OCI-LY7 (cell line): ENCODE measurements around the gene RAB11FIP5. TPM values are rescaled to one million over a fixed set of nuclear protein-coding genes. Genes with fewer than 3 reads are reported as not detected.

Source experiments
- BruUV-seq: library from RNA; stranded (reverse); fragments of 400-500 nt; replicated peaks from 2 replicates; lab custom pipeline; 2021; lab: Mats Ljungman, UMichigan
- CTCF ChIA-PET: fragments of 300-600 bp; sonication (Branson Sonifier 250); formaldehyde crosslinking; loops from one replicate; lab custom pipeline; 2022; ENCODE audit warnings: antibody characterized with exemption; ENCODE audit not compliant: unreplicated experiment; lab: Charles Lee
- POLR2A ChIA-PET: fragments of 300-600 bp; sonication (Branson Sonifier 250); formaldehyde crosslinking; loops from one replicate; lab custom pipeline; 2022; ENCODE audit warnings: antibody characterized with exemption; lab: Charles Lee
- DNase-seq: peaks from one replicate; pipeline ENCODE4 v3.0.0-alpha.2; 2015; ENCODE audit warnings: low spot score
- H2AFZ ChIP-seq: fragments of 200-600 bp; sonication (generic), shearing (Covaris generic); 2 replicates; pipeline ENCODE4 v1.6.1; 2014; ENCODE audit warnings: mild to moderate bottlenecking, antibody characterized with exemption, low read length, moderate library complexity
- H3K27ac ChIP-seq: fragments of 200-600 bp; sonication (generic); 2 replicates; pipeline ENCODE4 v1.5.1; 2014; ENCODE audit warnings: mixed run types, low read depth, mild to moderate bottlenecking, moderate library complexity, low read length, inconsistent platforms; ENCODE audit not compliant: poor library complexity, severe bottlenecking
- H3K36me3 ChIP-seq: fragments of 200-600 bp; sonication (generic); 2 replicates; pipeline ENCODE4 v1.6.1; 2014; ENCODE audit warnings: mild to moderate bottlenecking, antibody characterized with exemption, low read length, moderate library complexity, mixed read lengths; ENCODE audit not compliant: insufficient read depth
- H3K4me1 ChIP-seq: fragments of 200-600 bp; sonication (generic); 2 replicates; pipeline ENCODE4 v1.5.1; 2014; ENCODE audit warnings: mild to moderate bottlenecking, low read length; ENCODE audit not compliant: insufficient read depth, poor library complexity, severe bottlenecking
- H3K4me2 ChIP-seq: fragments of 200-600 bp; sonication (generic); 2 replicates; pipeline ENCODE4 v1.6.1; 2014; ENCODE audit warnings: mild to moderate bottlenecking, low read length
- H3K4me3 ChIP-seq: fragments of 200-600 bp; sonication (generic); 2 replicates; pipeline ENCODE4 v1.5.1; 2014; ENCODE audit warnings: mild to moderate bottlenecking, low read depth, low read length; ENCODE audit not compliant: poor library complexity, severe bottlenecking
- H3K79me2 ChIP-seq: fragments of 200-600 bp; sonication (generic); 2 replicates; pipeline ENCODE4 v1.6.1; 2016; ENCODE audit warnings: low read depth, mild to moderate bottlenecking, low read length, moderate library complexity, mixed read lengths; ENCODE audit not compliant: insufficient read depth
- H3K9me2 ChIP-seq: fragments of 200-600 bp; sonication (generic); 2 replicates; pipeline ENCODE4 v1.6.1; 2016; ENCODE audit warnings: mild to moderate bottlenecking, low read length, mixed read lengths; ENCODE audit not compliant: insufficient read depth
- H3K9me3 ChIP-seq: fragments of 200-600 bp; sonication (generic); 2 replicates; pipeline ENCODE4 v1.6.1; 2014; ENCODE audit warnings: mild to moderate bottlenecking, mixed run types, low read length, mixed read lengths
- H4K20me1 ChIP-seq: fragments of 200-600 bp; sonication (generic); 2 replicates; pipeline ENCODE4 v1.6.1; 2014; ENCODE audit warnings: mild to moderate bottlenecking, antibody characterized with exemption, low read length, moderate library complexity, mixed read lengths; ENCODE audit not compliant: insufficient read depth
- EZH2phosphoT487 ChIP-seq: fragments of 200-600 bp; sonication (generic); IDR thresholded peaks from 2 replicates; pipeline ENCODE4 v1.6.1; 2018; ENCODE audit warnings: low read depth, borderline replicate concordance, mild to moderate bottlenecking, mixed run types, antibody characterized with exemption, low read length, moderate library complexity, mixed read lengths
- intact Hi-C: fragments of 100-400 bp; cut with micrococcal nuclease; formaldehyde crosslinking; loops from one replicate; pipeline ENCODE4 v1.10.0; 2022; ENCODE audit not compliant: unreplicated experiment
- total RNA-seq, 2 experiments: library from RNA; depleted of rRNA in 1 of 2; stranded (reverse); fragments of >200 nt in 1 of 2; shearing (Covaris generic) in 1 of 2; gene quantifications; 2 replicates each; pipeline ENCODE4 v1.2.3, GENCODE V29; 2014 to 2022
- TF ChIP-seq, protein P1 (sequence below): fragments of 200-600 bp; sonication (generic); conservative IDR thresholded peaks from 2 replicates; pipeline ENCODE4 v1.5.1; 2014; ENCODE audit warnings: mild to moderate bottlenecking, antibody characterized with exemption, low read length, moderate library complexity, mixed read lengths

RAB11FIP5 gene
- total RNA-seq, 2 experiments from 2014 or later: 0.13 TPM; not detected in 1

DNA sequence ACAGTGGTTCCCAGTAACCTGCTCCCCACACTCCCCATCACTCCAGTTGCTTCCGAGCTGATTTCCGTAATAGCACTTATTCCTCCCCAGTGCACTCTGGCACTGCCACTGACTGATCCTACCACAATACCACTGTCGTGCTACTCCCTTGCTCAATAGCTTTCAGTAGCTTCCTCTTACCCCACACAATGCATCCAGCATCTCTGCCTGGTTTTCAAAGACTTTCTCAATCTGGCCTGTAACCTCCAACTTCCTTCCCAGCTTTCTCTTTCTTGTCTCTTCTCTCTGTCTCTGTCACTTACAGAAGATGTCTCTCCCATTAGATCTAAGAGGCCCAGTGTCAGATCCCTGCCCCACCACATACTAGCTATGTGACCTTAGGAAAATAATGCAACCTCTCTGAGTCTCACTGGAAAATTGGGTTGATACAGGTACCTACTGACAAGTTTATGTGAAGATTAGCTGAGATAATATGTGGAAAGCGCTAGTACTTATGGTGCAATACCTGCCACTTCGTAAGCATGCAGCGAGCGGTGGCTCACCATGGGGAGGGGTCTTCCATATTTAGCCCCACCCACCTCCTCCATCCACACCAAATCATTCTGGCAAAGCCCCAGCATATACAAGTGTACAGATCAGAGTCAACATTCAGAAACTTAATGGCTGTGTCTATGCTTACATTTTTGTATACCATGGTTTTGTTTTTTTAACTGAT lies 77.9 kb downstream of the RAB11FIP5 start:
- BruUV-seq: no TSS peak
- Histone ChIP-seq H3K27ac (no peak overlapping the region), H3K36me3 (no peaks in the 10 kb centered on the region), H3K9me3 (no peaks in the 10 kb centered on the region), H3K79me2 (no peaks in the 10 kb centered on the region), H3K4me3 (no peak overlapping the region), H2AFZ (no peak overlapping the region), H4K20me1 (no peaks in the 10 kb centered on the region), H3K4me1 (no peaks in the 10 kb centered on the region), H3K9me2 (no peaks in the 10 kb centered on the region), H3K4me2 (no peak overlapping the region)
- TF ChIP-seq EZH2phosphoT487: no peak
- TF ChIP-seq, protein P1, sequence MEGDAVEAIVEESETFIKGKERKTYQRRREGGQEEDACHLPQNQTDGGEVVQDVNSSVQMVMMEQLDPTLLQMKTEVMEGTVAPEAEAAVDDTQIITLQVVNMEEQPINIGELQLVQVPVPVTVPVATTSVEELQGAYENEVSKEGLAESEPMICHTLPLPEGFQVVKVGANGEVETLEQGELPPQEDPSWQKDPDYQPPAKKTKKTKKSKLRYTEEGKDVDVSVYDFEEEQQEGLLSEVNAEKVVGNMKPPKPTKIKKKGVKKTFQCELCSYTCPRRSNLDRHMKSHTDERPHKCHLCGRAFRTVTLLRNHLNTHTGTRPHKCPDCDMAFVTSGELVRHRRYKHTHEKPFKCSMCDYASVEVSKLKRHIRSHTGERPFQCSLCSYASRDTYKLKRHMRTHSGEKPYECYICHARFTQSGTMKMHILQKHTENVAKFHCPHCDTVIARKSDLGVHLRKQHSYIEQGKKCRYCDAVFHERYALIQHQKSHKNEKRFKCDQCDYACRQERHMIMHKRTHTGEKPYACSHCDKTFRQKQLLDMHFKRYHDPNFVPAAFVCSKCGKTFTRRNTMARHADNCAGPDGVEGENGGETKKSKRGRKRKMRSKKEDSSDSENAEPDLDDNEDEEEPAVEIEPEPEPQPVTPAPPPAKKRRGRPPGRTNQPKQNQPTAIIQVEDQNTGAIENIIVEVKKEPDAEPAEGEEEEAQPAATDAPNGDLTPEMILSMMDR: no peak
- intact Hi-C loops: no loop called here
- ChIA-PET CTCF (no interaction called here), POLR2A (interaction anchor here (0.7 kb wide), 1 partner anchor 61 kb away, joined by 4 read pairs; no protein-coding TSS in a partner anchor)
- no peak for DNase-seq

DNA sequence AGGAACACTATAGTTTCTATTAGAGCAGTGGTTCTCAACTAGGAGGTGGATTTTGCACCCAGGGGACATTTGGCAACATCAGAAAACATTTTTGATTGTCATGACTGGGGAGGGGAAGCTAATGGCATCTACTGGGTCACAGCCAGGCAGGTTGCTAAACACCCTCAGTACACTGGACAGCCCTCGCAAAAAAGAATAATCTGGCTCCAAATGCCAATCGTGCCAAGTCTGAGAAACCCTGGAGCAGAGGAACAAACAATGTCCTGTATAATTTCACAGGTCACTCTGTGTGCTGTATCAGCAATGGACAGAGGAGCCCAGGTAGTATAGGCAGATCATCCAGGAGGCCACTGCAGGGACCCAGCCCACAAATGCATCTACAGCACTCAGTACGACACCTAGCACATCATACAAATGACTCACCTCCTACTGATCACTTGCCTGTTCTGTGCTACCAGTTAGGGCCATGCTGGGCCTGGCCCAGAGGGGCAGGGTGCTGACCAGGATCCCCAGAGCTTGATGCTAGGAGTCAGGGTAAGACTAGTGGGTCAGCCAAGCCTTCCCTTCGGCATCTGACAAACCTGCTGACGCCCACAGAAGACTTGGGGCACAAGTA lies 78.9 kb downstream of the RAB11FIP5 start:
- Histone ChIP-seq H2AFZ (no peak overlapping the region), H3K4me2 (no peak overlapping the region), H3K27ac (no peak overlapping the region), H4K20me1 (no peaks in the 10 kb centered on the region), H3K4me1 (no peaks in the 10 kb centered on the region), H3K9me3 (no peaks in the 10 kb centered on the region), H3K4me3 (no peak overlapping the region), H3K36me3 (no peaks in the 10 kb centered on the region), H3K9me2 (no peaks in the 10 kb centered on the region), H3K79me2 (no peaks in the 10 kb centered on the region)
- CTCF ChIA-PET: no interaction called here
- TF ChIP-seq, protein P1: no peak
- TF ChIP-seq EZH2phosphoT487: no peak
- no peak for DNase-seq
- BruUV-seq: no TSS peak
- intact Hi-C loops: no loop called here
- POLR2A ChIA-PET: no interaction called here

DNA sequence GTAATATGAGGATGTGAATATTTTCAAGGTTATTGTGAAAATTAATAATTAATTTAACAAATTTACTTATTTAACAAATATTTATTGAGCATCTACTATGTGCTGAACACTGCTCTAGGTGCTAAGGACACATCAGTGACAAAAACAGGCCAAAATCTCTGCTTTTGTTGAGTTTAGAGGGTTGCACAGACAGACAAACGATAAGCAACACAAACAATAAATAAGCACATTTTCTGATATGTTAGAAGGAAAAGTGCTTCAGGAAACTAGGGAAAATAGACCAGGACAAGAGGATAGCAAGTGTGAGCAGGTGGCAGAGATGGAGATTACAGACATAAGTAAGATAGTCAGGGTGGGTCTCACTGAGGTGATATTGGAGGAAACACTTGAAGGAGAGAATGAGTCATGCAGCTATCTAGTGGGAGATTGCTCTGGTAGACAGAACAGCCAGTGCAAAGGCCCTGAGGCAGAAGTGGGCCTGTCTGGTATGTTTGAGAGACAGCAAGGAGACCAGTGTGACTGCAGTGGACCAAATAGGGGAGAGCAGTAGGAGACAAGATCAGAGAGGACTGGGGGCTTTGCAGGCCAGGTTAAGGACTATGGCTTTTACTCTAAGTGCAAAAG lies 79.5 kb downstream of the RAB11FIP5 start:
- TF ChIP-seq, protein P1: no peak
- no peak for TF ChIP-seq EZH2phosphoT487
- ChIA-PET CTCF (no interaction called here), POLR2A (no interaction called here)
- H3K4me1 ChIP-seq: no peaks in the 10 kb centered on the region
- no TSS peak for BruUV-seq
- H3K4me2 ChIP-seq: no peak overlapping the region
- H3K9me2 ChIP-seq: no peaks in the 10 kb centered on the region
- DNase-seq: no peak
- H3K27ac ChIP-seq: no peak overlapping the region
- no peaks in the 10 kb centered on the region for H3K79me2 ChIP-seq
- intact Hi-C loops: no loop called here
- H3K4me3 ChIP-seq: no peak overlapping the region
- H3K36me3 ChIP-seq: no peaks in the 10 kb centered on the region
- H2AFZ ChIP-seq: no peak overlapping the region
- no peaks in the 10 kb centered on the region for H4K20me1 ChIP-seq
- H3K9me3 ChIP-seq: no peaks in the 10 kb centered on the region
